HG02870 (cell line): ENCODE measurements around the gene MCOLN1.

Experiments
- ATAC-seq: cut with Tn5 transposase; IDR thresholded peaks from one replicate; pipeline ENCODE4 v1.9.1; 2021; ENCODE audit warnings: mild to moderate bottlenecking, moderate library complexity; ENCODE audit not compliant: unreplicated experiment

Gene MCOLN1

DNA sequence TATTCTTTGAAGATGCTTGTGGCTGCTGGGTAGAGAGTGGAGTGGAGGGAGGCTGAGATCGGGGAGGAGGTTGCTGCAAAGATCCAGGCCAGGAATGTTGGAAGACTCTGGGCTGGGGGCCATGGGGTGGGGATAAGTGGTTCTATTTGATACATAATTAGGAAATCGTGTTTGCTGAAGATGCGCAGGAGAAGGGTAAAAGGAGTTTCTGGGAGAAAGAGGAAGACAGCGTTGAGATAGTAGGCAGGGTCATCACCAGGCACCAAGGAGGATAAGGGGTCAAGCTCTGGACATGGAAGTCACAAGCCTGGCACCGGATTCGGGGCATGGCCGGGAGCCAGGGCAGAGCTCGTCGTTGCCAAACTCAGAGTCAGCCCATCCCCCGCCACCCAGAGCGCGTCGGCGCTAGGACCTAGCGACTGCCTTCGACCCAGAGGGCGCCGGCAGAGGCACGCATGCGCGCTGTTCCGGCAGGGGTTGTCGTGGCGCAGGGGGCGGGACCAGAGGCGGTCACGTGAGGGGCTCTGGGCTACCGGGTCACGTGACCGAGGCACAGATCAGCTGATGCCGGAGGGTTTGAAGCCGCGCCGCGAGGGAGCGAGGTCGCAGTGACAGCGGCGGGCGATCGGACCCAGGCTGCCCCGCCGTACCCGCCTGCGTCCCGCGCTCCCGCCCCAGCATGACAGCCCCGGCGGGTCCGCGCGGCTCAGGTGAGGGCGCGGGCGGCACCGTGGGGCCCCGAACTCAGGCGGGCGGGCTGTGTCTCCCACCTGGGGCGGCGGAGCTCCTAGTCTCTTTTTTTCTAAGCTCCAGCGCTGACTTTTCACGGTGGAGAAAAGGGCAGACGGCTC is at the start of gene MCOLN1:
Gene MCOLN1 (plus strand): TSS at position 553 of the 851 bp plus-strand sequence. CDS start 127 bp downstream, at position 680.
- no peak for ATAC-seq

- no peak for ATAC-seq
These were observed 46.8 kb upstream of the MCOLN1 start for GRCh38 chr19:7475665-7476064.

DNA sequence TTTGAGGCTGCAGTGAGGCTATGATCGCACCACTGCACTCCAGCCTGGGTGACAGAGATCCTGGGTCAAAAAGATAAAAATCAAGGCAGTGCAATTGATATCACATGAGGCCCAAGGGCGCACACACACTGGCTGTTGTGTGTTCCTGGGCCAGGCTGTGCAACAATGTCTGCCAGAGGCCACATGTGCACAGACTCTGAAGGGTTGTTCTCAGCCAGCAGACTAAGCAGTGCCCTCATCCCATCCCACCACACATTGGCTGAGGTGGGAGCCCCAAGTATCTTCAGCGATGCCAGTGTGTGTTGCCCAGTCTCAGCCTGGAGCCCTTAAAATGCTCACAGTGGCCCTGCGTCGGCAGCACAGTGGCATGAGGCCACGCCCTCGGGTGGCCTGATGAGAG is 46.2 kb upstream of the MCOLN1 start:
- ATAC-seq, result no peak

DNA sequence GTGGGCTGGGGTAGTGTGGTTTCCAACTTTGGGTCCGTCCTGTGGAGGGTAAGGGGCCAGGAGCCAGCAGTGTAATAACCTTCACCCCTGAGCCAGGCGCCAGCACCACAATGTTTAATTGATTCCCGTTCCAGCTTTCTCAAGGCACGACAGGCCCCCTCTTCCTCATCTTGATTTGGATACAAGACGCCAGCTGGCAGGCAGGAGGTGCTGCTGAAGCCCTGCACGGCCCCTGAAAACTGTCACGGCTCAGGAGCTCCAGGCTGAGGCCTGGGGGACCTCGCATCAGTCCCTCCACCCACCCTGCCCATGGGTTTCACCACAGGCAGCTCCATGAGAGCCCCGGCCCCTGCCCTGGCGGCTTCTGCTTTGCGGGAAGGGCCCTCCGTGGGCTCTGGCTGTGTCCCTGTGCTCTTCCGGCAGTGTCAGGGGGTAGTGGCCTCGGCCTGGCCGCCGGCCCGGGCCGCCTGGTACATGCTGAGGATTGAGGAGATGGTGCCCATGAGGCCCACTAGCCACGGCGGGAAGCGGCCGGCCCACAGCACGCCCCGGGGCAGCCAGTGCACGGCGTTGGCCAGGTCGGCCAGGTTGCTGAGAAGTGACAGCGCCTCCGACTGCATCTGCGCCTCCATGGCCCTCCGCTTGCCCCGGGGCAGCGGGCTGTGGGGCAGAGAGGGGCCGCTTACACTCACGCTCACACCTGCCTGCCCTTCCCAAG is 45.5 kb upstream of the MCOLN1 start:
- no peak for ATAC-seq

- no peak for ATAC-seq
These were observed 44.7 kb upstream of the MCOLN1 start for GRCh38 chr19:7477758-7478157.

DNA sequence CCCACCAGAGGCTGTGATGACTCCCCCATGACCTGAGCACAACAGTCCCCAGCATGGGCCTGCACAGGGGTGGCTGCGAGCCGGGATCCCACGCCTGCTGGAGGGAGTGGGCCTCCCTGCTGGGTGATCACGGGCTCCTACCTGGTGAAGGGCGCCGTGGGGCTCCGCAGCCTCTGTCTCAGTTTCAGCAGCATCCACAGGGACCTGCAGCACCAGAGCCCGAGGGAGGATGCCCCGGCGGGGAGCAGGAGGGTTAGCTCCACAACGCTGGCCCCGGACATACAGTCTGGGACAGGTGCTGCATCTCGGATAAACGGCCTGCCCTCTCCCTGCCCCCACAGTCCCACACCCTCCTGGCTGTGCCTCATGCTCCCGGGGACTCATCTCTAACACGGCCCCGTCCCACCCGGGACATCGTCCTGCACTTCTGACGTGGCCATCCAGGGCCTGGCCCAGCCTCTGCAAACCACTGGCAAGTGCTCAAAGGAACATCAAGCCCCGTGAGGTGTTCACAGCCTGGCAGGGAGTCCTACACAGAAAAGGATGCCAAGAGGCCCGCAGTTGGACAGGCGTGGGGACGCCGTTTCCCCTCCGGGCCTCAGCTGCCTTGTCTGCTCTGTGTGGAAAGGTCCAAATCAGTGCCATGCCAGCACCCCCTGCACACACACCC is 44.1 kb upstream of the MCOLN1 start:
- no peak for ATAC-seq

- no peak for ATAC-seq
These were observed 43.6 kb upstream of the MCOLN1 start for GRCh38 chr19:7478843-7479227.

- no peak for ATAC-seq
These were observed 42.0 kb upstream of the MCOLN1 start for GRCh38 chr19:7480222-7480969.

GRCh38 chr19:7480970-7481255 is 41.5 kb upstream of the MCOLN1 start:
- no peak for ATAC-seq

DNA sequence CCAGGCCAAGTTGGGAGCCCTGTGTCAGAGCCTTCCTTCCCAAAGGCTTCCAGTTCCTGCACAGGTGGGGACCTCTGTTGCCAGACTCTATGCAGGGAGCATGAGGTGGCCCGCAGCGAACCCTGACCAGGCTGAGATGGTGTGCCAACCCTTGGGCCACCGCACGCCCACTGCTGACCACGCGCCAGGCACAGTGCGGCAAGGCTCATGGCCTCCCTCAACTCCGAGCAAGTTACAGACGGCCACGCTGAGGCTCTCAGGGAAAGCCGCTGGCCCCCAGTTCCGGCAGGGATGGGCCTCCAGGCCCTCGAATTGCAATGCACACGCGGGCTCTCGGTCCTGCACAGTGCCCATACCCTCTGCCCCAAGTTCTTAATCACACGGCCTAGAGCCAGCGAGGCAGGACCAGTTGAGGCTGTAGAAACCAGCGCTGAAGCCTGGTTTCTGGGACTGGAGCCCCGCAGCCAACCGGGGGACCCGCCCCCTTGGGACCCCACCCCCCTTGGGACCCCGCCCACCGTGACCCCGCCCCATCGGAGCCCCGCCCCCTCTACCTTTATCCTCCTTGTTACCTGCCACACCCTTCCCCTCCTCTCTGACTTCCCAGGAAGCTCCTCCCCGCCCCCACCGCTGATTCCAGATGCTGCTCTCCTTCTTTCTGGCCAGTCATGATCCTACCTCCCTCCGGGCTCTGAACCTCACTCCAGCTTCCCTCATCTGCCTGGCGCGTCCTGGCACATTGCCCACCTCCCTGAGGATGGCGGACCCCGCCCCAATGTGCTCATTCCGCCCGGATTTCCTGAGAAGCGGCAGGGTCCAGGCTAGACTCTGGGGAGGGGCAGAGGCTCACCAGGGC is 39.6 kb upstream of the MCOLN1 start:
- no peak for ATAC-seq

DNA sequence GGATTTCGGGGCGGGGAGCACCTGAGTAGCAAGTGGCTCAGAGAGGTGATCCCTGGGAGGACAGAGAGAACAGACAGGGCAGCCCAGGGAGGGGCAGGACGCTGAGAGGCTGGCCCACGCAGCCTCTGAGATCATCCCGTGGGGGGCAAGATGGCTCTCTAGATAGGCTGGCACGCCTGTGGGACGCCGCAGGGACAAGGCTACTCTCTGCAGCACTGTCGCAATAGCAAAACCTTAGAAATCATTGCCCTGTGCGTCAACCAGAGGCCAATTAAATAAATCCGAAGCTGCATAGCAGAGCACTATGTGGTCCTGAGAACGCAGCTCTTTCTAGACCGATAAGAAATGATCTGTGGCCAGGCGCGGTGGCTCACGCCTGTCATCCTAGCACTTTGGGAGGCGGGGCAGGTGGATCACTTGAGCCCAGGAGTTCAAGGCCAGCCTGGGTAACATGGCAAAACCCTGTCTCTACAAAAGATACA is 38.7 kb upstream of the MCOLN1 start:
- no peak for ATAC-seq

DNA sequence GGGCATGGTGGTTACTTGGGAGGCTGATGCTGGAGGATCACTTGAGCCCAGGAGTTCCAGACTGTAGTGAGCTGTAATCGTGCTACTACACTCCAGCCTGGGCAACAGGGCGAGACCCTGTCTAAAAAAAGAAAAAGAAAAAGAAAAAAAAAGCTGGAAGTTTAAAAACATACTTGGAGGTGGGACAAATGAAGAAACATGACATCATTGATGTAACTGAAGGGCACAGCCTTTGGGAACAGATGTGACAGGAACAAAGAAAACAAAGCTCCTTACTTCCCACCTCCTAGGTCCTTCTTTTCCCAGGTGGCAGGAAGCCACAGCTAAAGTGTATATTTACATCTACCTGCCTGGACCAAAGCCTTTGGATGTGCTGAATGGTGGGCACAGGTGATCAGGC is 35.5 kb upstream of the MCOLN1 start:
- no peak for ATAC-seq

GRCh38 chr19:7488736-7489353 is 33.6 kb upstream of the MCOLN1 start, which contains the start of gene PEX11G:
PEX11G (minus strand) TSS chr19:7489035; CDS start chr19:7489010, 25 bp downstream.
- ATAC-seq, result no peak

DNA sequence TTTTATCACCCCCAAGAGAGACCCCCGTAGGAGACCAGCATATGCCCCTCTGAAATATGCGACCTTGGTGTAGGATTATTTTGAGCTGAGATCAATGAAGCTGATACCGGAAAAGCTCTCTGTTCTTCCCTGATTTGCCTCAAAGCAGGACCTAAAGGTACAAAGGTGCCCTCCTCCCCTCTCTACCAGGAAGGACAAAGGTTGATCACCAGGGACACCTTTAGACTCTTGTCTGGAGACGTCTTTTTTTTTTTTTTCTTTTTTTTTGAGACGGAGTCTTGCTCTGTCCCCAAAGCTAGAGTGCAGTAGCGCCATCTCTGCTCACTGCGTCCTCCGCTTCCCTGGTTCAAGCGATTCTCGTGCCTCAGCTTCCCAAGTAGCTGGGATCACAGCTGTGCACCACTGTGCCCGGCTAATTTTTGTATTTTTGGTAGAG is 32.8 kb upstream of the MCOLN1 start:
- ATAC-seq, result no peak

GRCh38 chr19:7492142-7492541 is 30.3 kb upstream of the MCOLN1 start:
- ATAC-seq, result no peak

- ATAC-seq, result no peak
These were observed 29.9 kb upstream of the MCOLN1 start for GRCh38 chr19:7492558-7492957.

DNA sequence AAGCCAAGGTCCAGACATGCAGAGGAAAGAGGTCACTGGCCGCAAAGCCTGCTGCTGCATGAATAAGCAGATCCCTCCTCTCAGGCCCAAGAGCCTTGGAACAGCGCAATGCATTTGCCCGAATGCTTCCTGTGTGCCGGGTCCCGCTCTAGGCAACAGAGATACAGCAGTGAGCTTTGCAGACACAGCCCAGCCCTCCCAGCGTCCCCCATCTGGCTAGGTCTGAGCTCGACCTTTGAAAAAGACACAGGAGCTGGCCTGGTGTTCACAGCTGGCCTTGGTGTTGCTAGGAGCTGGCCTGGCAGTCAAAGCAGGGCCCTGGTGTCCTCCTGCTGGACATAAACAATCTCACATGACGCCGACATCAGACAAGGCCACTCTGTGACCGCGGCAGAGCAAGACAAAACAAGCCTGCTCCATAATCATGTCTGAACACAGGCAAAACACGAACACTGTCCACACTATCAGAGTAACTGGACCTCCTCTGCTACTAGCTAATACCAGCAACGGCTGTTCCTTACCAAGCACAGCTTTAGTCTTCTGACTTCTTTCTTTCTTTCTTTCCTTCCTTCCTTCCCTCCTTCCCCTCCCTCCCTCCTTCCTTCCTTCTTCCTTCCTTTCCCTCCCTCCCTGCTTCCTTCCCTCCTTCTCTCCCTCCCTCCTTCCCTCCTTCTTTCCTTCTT is 27.9 kb upstream of the MCOLN1 start:
- ATAC-seq, result no peak

DNA sequence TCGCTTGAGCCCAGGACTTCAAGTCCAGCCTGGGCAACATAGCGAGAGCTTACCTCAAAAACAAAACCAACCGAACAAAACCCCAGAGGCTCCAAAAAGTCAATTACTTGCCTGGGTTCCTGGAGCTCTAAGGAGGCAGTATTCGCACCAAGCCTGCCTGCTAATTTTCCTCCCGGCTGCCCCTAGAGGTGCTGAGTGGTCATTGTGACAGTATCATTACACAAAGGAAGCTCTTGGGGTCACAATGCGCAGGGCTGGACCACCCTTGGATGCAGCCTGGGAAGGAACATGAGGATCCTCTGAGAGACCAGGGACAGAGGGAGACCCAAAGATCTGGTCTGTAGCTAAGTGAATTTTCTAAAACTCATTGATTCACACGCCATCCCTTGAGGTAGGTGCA is 25.1 kb upstream of the MCOLN1 start:
- no peak for ATAC-seq
